GF-D8 (cell line): Measurements from ENCODE around the gene KRTAP6-3.

Experiments used
- DNase-seq: peaks from one replicate; lab custom pipeline; 2025; lab: John Stamatoyannopoulos, UW

The KRTAP6-3 gene

DNA sequence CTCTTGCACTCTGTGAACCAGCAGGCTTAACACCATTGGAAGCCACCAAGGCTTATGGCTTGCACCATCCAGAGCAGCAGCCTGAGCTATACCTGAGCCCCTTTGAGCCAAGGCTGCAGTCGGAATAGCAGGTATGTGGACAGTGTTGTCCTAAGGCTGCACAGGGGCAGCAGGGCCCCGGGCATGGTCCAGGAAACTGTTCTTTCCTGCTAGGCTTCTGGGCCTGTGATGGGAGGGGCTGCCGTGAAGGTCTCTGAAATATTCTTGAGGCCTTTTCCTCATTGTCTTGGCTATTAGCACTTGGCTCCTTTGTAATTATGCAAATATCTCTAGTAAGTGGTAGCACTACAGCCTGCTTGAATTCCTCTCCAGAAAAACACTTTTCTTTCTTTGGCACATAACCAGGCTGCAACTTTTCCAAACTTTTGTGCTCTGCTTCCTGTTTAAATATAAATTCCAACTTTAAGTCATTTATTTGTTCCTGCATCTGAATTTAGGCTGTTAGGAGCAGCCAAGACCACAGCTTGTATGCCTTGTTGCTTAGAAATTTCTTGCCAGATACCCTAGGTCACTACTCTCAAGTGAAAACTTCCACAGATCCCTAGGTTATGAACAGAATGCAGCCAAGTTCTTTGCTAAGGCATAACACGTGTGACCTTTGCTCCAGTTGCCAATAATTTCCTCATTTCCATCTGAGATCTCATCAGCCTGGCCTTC, 33.4 kb downstream of the KRTAP6-3 start:
- no peak for DNase-seq

DNA sequence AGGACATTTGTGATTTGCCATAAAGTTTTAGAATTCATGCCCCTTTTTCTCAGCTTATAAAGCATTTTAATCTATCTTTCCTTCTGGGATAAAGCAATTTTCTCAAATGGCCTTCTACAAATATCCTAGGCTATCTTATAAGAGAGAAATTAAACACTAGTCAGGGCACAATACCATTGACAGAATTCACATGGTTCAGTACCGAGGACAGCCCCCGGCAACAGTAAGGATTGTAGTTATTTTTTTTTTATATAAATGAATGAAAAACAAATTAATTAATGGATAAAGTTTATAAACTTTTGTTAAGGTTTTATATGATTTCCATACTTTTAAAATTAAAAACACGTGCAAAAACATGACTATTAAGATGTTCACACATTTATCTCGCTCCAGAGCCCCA, 35.9 kb downstream of the KRTAP6-3 start:
- no peak for DNase-seq

DNA sequence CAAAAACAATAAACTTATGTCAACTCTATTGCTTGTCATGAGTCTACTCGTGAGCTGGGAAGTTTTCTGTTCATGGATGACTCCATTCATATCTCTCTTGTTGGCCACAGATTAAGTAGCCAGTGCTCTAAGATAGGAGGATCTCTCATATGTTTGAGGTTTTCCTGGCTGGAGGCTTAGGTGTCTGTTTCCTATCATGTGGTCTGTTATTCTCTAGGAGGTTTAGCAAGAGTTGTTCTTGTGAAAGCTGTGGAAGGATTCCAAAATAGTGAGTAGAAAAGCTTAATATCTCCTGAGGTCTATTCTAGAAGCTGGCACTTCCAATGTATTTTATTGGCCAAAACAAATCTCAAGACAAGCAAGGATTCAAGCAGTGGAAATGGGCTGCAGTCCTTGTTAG, 37.0 kb downstream of the KRTAP6-3 start:
- peak; percentile 9 for DNase-seq

DNA sequence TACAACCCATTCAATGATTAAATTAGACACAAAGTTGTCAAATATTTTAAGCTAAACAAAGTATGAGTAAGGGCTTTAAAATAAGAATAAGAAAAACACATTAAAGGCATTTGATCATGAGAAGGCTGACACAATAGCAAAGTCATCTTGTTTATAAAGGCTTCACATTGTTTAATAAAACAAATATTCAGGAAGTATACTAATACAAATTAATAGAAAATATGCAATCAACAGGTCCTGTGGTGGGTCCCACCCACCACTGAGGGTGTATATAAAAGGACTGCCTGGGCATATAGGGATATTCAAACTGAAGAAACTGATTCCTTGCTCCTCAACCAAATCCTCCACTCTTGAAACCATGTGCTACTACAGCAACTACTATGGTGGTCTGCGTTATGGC, 42.7 kb downstream of the KRTAP6-3 start, which contains the start of gene KRTAP20-2:
Gene KRTAP20-2, plus strand, starts transcription at position 301 of the 400 bp plus-strand sequence. Its CDS starts 58 bp downstream, at position 359.
- no peak for DNase-seq

DNA sequence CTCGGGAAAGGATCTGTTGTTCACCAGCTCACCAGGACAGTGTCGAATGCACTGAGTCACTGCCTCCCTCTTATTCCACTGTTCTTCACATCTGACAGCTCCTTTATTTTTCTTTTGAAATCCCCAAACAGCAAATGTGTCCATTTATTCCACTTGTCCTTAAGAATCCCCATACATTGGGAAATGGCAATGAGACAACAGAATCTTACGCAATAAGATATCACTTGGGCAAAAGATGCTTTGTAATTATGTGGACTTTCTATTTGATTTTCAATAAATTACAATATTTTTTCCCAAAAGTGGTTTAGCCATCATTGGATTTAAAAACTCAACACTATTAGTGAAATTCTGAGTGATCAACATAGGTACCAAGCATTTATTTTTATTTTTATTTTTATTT, 46.4 kb downstream of the KRTAP6-3 start:
- DNase-seq, result no peak

DNA sequence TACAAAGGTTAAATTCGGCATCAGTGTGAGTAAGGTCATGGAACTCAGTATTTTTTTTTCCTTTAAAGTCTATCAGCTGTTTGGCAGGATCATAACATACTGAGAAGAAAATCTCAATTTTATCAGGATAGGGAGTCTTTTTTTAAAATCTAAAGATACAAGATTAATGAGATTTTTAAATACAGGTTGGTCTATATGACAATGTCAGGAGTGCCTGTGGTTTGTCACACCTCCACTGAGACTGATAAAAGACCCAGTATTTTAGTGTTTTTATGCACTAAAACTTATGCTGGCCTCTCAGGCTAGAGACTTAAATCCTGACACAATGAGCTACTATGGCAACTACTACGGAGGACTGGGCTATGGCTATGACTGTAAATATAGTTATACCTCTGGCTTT, 50.3 kb downstream of the KRTAP6-3 start, which contains the start of gene KRTAP20-3:
Gene KRTAP20-3, plus strand, starts transcription at position 301 of the 400 bp plus-strand sequence.
- no peak for DNase-seq
